ENCODE measurements around the gene ITGAL. TPM values are rescaled to one million over a fixed set of nuclear protein-coding genes. Genes with fewer than 3 reads are reported as not detected.
A peak's percentile ranks its signal among the peaks of the same experiment; 100 is the strongest.
"Not testable (repeated sequence)": the region's sequence is repeated elsewhere in the genome, so short reads cannot be mapped to it uniquely, and the experiment has no call there.

The ITGAL gene
- total RNA-seq, 2 experiments from 2014 or later: 218 to 226 TPM

DNA sequence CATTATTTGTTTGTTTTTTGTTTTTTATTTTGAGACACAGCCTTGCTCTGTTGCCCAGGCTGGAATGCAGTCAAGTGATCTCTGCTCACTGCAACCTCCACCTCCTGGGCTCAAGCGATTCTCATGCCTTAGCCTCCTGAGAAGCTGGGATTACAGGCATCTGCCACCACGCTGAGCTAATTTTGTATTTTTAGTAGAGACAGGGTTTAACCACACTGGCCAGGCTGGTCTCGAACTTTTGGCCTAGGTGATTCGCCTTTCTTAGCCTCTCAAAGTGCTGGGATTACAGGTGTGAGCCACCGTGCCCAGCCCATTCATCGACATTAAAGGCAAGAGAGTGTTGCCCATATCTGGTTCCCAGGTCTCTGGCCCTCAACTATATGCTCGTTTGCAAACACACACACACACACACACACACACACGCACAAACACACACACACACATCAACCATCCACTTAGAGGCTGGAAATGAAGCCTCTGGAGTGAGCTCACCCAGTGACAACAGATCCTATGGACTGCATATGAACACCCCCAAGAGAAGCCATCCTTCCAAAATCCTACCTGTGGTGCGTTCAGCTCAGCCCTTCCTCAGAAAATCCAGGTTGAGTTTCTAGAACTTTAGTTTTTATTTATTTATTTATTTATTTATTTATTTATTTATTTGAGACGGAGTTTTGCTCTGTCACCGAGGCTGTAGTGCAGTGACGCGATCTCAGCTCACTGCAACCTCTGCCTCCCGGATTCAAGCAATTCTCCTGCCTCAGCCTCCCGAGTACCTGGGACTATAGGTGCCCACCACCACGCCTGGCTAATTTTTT lies 14.6 kb upstream of the ITGAL start:
- POLR2A ChIA-PET: interaction anchor here (0.8 to 7.1 kb wide), 9 partner anchors 13 to 99 kb away, joined by 3 to 132 read pairs (median 7); partner anchors contain the start of genes DCTPP1, ITGAL, SEPHS2 and ZNF747
- no peaks in the 10 kb centered on the region for H3K9me3 Mint-ChIP-seq
- no peaks in the 10 kb centered on the region for H3K36me3 Mint-ChIP-seq
- no peaks in the 10 kb centered on the region for H3K27me3 Mint-ChIP-seq
- peak overlapping the region; percentile 96 for H3K27ac Mint-ChIP-seq
- H3K4me3 Mint-ChIP-seq: peak overlapping the region; percentile 63
- H3K4me1 Mint-ChIP-seq (ENCODE audit: low read depth): peaks cover 43% of the 10 kb centered on the region
- intact Hi-C loops (cut with micrococcal nuclease): loop anchor here (1.0 kb wide), 1 partner anchor 14 kb away; the partner anchor contains the start of gene ITGAL
- CTCF ChIA-PET: interaction anchor here (0.9 to 7.1 kb wide), 10 partner anchors 9 to 140 kb away, joined by 3 to 45 read pairs (median 6); partner anchors contain the start of genes DCTPP1, ITGAL and ZNF771
- peak; percentile 34 for DNase-seq

DNA sequence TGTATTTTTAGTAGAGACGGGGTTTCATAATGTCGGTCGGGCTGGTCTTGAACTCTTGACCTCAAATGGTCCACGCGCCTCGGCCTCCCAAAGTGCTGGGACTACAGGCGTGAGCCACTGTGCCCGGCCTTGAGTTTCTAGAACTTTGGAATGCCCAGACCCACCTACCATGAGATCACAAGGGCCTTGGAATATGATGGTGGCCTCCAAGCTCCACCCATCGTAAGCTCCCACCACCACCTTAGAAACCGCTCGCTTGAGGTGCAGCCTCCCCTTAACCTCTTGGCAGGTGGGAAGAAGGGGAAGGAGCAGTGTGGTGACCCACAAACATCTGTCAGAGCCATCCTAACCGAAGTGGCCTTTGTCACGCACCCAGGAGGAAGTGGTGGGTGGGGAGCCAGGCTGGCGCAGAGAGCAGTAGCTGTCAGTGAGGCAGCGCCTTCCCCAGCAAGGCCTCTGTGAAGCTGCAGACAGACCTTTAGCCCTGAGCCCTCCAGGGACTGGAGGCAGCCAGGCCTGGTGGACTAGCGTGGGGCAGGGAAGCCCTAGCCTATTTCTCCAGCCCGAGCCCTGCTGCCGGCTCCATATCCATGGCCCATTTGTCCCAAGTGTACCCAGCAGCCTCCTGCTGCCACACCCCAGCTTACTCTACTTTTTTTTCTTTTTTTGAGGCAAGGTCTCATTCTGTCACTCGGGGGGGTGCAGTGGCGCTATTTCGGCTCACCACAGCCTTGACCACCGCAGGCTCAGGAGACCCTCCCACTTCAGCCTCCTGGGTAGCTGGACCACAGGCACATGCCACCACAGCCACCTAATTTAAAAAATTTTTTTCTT lies 13.8 kb upstream of the ITGAL start:
- CTCF ChIA-PET: interaction anchor here (0.5 to 7.1 kb wide), 14 partner anchors 10 to 157 kb away, joined by 3 to 45 read pairs (median 4); partner anchors contain the start of genes DCTPP1, ITGAL and SEPHS2
- intact Hi-C loops (cut with micrococcal nuclease): loop anchor here (1.0 kb wide), 1 partner anchor 14 kb away; the partner anchor contains the start of gene ITGAL
- Mint-ChIP-seq H3K9me3 (no peaks in the 10 kb centered on the region), H3K27me3 (no peaks in the 10 kb centered on the region), H3K36me3 (no peaks in the 10 kb centered on the region), H3K4me3 (peak overlapping the region; percentile 63), H3K27ac (peak overlapping the region; percentile 96), H3K4me1 (ENCODE audit: low read depth) (peaks cover 43% of the 10 kb centered on the region)
- peak; percentile 97 for DNase-seq
- POLR2A ChIA-PET: interaction anchor here (0.8 to 7.1 kb wide), 12 partner anchors 12 to 151 kb away, joined by 3 to 132 read pairs (median 5); partner anchors contain the start of genes DCTPP1, ITGAL, SEPHS2 and ZNF688

DNA sequence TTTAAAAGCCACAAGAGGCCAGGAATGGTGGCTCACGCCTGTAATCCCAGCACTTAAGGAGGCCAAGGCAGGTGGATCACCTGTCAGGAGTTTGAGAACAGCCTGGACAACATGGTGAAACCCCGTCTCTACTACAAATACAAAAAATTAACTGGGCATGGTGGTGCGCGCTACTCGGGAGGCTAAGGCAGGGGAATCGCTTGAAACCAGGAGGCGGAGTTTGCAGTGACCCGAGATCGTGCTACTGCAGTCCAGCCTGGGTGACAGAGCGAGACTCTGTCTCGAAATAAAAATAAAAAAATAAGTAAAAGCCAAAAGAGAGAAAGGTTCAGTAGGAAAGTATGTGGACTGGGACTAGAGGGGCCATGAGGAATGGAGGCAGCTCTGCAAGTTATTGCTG lies 13.1 kb upstream of the ITGAL start:
- POLR2A ChIA-PET: interaction anchor here (0.8 to 7.1 kb wide), 10 partner anchors 11 to 151 kb away, joined by 3 to 132 read pairs (median 5); partner anchors contain the start of genes DCTPP1, ITGAL, SEPHS2 and ZNF688
- H3K27ac Mint-ChIP-seq: peak overlapping the region; percentile 96
- no peaks in the 10 kb centered on the region for H3K27me3 Mint-ChIP-seq
- CTCF ChIA-PET: interaction anchor here (0.6 to 7.1 kb wide), 13 partner anchors 10 to 156 kb away, joined by 3 to 45 read pairs (median 4); partner anchors contain the start of genes DCTPP1, ITGAL and SEPHS2
- intact Hi-C loops (cut with micrococcal nuclease): no loop called here
- peak overlapping the region; percentile 43 for H3K4me3 Mint-ChIP-seq
- H3K9me3 Mint-ChIP-seq: no peaks in the 10 kb centered on the region
- DNase-seq: no peak
- H3K4me1 Mint-ChIP-seq (ENCODE audit: low read depth): peaks cover 43% of the 10 kb centered on the region
- H3K36me3 Mint-ChIP-seq: no peaks in the 10 kb centered on the region

DNA sequence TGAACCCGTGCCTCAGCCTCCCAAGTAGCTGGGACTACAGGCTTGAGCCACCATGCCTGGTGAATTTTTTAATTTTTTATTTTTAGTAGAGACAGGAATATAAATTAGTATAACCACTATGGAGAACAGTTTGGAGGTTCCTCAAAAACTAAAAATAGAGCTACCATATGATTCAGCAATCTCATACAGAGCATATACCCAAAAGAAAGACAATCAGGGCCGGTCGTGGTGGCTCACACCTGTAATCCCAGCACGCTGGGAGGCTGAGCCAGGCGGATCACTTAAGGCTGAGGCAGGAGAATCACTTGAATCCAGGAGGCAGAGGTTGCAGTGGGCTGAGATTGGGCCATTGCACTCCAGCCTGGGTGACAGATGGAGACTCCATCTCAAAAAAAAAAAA lies 11.1 kb upstream of the ITGAL start:
- H3K4me3 Mint-ChIP-seq; H3K27ac Mint-ChIP-seq; DNase-seq; H3K27me3 Mint-ChIP-seq; H3K9me3 Mint-ChIP-seq; H3K36me3 Mint-ChIP-seq; intact Hi-C loops (cut with micrococcal nuclease): not testable (repeated sequence)
- CTCF ChIA-PET: interaction anchor here (1.0 to 1.2 kb wide), 3 partner anchors 12 to 32 kb away, joined by 3 read pairs; partner anchors contain the start of gene DCTPP1
- POLR2A ChIA-PET: interaction anchor here (0.7 to 7.1 kb wide), 2 partner anchors 9 to 19 kb away, joined by 4 to 132 read pairs; partner anchors contain the start of gene ITGAL
- H3K4me1 Mint-ChIP-seq (ENCODE audit: low read depth): peaks cover 43% of the 10 kb centered on the region

- ChIA-PET POLR2A (no interaction called here), CTCF (no interaction called here)
- DNase-seq: no peak
- intact Hi-C loops (cut with micrococcal nuclease): no loop called here
- Mint-ChIP-seq H3K36me3 (no peaks in the 10 kb centered on the region), H3K4me1 (ENCODE audit: low read depth) (peaks cover 22% of the 10 kb centered on the region), H3K4me3 (no peak overlapping the region), H3K27me3 (no peaks in the 10 kb centered on the region), H3K9me3 (no peaks in the 10 kb centered on the region), H3K27ac (no peak overlapping the region)
Observed at GRCh38 chr16:30464078-30464477, 8.5 kb upstream of the ITGAL start.

DNA sequence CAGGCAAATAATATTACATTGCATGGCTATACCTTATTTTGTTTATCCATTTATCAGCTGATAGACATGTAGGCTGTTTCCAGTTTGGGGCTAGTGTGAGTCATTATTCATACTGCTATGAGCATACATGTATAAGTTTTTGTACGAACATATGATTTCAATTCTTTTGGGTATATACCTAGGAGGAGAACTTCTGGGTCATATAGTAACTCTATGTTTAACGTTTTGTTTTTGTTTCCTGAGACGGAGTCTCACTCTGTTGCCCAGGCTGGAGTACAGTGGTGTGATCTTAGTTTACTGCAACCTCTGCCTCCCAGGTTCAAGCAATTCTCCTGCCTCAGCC lies 2.4 kb upstream of the ITGAL start:
- H3K27me3 Mint-ChIP-seq: no peaks in the 10 kb centered on the region
- intact Hi-C loops (cut with micrococcal nuclease): loop anchor here (2.0 to 5.0 kb wide), 4 partner anchors 82 to 858 kb away; partner anchors contain the start of gene TBC1D10B
- peak overlapping the region; percentile 97 for H3K27ac Mint-ChIP-seq
- peaks cover 20% of the 10 kb centered on the region for H3K36me3 Mint-ChIP-seq
- DNase-seq: peak; percentile 41
- peaks cover 40% of the 10 kb centered on the region for H3K4me1 Mint-ChIP-seq (ENCODE audit: low read depth)
- ChIA-PET POLR2A (interaction anchor here (0.6 to 7.4 kb wide), 7 partner anchors 10 to 83 kb away, joined by 3 to 132 read pairs (median 4); partner anchors contain the start of genes DCTPP1 and SEPHS2), CTCF (interaction anchor here (0.6 to 1.8 kb wide), 7 partner anchors 11 to 189 kb away, joined by 3 to 7 read pairs (median 4); partner anchors contain the start of genes DCTPP1 and FBRS)
- no peaks in the 10 kb centered on the region for H3K9me3 Mint-ChIP-seq
- H3K4me3 Mint-ChIP-seq: peak overlapping the region; percentile 37

DNA sequence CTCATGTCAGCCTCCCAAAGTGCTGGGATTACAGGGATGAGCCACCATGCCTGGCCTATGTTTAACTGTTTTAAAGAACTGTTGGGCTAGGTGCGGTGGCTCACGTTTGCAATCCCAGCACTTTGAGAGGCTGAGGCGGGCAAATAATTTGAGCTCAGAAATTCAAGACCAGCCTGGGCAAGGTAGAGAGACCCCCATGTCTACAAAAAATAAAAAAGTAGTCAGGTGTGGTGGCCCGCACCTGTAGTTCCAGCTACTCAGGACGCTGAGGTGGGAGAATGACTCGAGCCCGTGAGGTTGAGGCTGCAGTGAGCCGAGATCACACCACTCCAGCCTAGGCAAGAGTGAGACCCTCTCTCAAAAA lies 1.9 kb upstream of the ITGAL start:
- CTCF ChIA-PET: interaction anchor here (1.0 to 1.8 kb wide), 5 partner anchors 12 to 41 kb away, joined by 3 to 7 read pairs (median 4); partner anchors contain the start of gene DCTPP1
- intact Hi-C loops (cut with micrococcal nuclease): loop anchor here (2.0 to 5.0 kb wide), 4 partner anchors 82 to 858 kb away; partner anchors contain the start of gene TBC1D10B
- peaks cover 24% of the 10 kb centered on the region for H3K36me3 Mint-ChIP-seq
- H3K27ac Mint-ChIP-seq: peak overlapping the region; percentile 97
- no peak overlapping the region for H3K4me3 Mint-ChIP-seq
- peaks cover 44% of the 10 kb centered on the region for H3K4me1 Mint-ChIP-seq (ENCODE audit: low read depth)
- H3K27me3 Mint-ChIP-seq: no peaks in the 10 kb centered on the region
- H3K9me3 Mint-ChIP-seq: no peaks in the 10 kb centered on the region
- no peak for DNase-seq
- POLR2A ChIA-PET: interaction anchor here (0.7 to 7.4 kb wide), 7 partner anchors 12 to 83 kb away, joined by 3 to 132 read pairs (median 5); partner anchors contain the start of genes DCTPP1 and SEPHS2

DNA sequence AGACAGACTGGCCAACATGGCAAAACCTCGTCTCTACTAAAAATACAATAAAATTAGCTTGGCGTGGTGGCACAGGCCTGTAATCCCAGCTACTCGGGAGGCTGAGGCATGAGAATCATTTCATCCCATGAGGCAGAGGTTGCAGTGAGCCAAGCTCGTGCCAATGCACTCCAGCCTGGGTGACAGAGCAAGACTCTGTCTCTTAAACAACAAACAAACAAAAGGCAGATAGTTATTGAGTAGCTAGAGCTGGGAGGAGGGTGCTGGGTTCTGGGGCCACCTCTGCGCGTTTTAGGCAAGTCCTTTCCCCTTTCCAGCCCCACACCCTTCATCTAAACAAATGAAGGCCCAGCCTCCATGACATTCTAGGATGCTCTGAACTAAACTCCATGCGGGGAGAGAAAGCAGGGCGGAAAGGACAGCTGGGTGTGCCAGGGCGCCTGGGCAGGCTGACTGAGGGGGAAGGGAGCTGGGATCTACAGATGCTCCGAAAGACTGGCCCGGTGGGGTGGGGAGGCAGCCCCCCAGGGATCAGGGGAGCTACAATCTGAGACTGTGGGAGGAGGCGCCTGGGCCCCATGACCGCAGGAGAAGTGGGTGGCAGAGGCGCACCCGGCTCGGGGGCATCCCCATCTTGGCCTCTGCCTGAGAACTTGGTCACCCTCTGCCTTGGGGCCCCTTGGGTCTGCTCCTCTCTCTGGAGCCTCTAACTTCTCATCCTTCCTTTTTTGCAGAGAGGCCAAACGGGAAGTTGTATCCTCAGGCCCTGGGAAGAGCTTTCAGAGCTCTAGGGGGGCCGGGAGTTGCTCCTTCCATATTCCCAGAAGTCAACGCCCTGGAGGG lies 910 bp downstream of the ITGAL start:
- Mint-ChIP-seq H3K27ac (peak overlapping the region; percentile 97), H3K27me3 (no peaks in the 10 kb centered on the region), H3K9me3 (no peaks in the 10 kb centered on the region), H3K4me3 (peak overlapping the region; percentile 98), H3K36me3 (peaks cover 45% of the 10 kb centered on the region), H3K4me1 (ENCODE audit: low read depth) (peaks cover 54% of the 10 kb centered on the region)
- ChIA-PET CTCF (interaction anchor here (0.7 to 3.4 kb wide), 16 partner anchors 15 to 198 kb away, joined by 3 to 63 read pairs (median 4); partner anchors contain the start of genes DCTPP1, SEPHS2, ZNF747 and ZNF785), POLR2A (interaction anchor here (0.9 to 7.4 kb wide), 15 partner anchors 9 to 178 kb away, joined by 3 to 132 read pairs (median 6); partner anchors contain the start of genes DCTPP1, PRR14, SEPHS2 and ZNF688)
- intact Hi-C loops (cut with micrococcal nuclease): loop anchor here (1.0 to 5.0 kb wide), 6 partner anchors 24 to 861 kb away; partner anchors contain the start of gene ZNF768
- peak; percentile 87 for DNase-seq

DNA sequence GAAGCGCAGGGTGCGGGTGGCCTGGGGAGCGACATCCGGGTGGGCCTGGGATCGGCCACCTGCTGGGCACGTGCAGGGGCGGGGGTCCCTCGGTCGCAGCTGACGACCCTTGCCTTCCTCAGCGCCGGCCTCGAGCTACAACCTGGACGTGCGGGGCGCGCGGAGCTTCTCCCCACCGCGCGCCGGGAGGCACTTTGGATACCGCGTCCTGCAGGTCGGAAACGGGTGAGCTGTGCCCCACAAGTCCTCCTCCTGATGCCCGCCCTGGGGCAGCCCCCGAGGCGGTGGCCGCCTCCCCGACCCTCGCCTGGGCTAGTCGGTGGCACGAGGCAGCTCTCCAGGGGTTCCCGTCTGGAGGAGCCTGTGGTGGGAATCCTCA lies 1.5 kb downstream of the ITGAL start:
- Mint-ChIP-seq H3K36me3 (peaks cover 50% of the 10 kb centered on the region), H3K9me3 (no peaks in the 10 kb centered on the region), H3K4me1 (ENCODE audit: low read depth) (peaks cover 59% of the 10 kb centered on the region), H3K27ac (peak overlapping the region; percentile 97), H3K4me3 (peak overlapping the region; percentile 98), H3K27me3 (no peaks in the 10 kb centered on the region)
- ChIA-PET CTCF (interaction anchor here (0.8 to 3.4 kb wide), 14 partner anchors 16 to 185 kb away, joined by 3 to 63 read pairs (median 5); partner anchors contain the start of genes DCTPP1, SEPHS2, ZNF747 and ZNF785), POLR2A (interaction anchor here (0.9 to 7.4 kb wide), 12 partner anchors 9 to 97 kb away, joined by 3 to 132 read pairs (median 10); partner anchors contain the start of genes DCTPP1, SEPHS2, ZNF688 and ZNF747)
- intact Hi-C loops (cut with micrococcal nuclease): loop anchor here (5.0 kb wide), 3 partner anchors 78 to 862 kb away; no protein-coding TSS in a partner anchor
- peak; percentile 30 for DNase-seq

GRCh38 chr16:30474684-30475083 lies 2.1 kb downstream of the ITGAL start:
- peak overlapping the region; percentile 97 for H3K27ac Mint-ChIP-seq
- H3K4me1 Mint-ChIP-seq (ENCODE audit: low read depth): peaks cover 54% of the 10 kb centered on the region
- H3K4me3 Mint-ChIP-seq: peak overlapping the region; percentile 98
- peaks cover 56% of the 10 kb centered on the region for H3K36me3 Mint-ChIP-seq
- H3K9me3 Mint-ChIP-seq: no peaks in the 10 kb centered on the region
- H3K27me3 Mint-ChIP-seq: no peaks in the 10 kb centered on the region
- no peak for DNase-seq
- CTCF ChIA-PET: interaction anchor here (0.8 to 3.4 kb wide), 14 partner anchors 16 to 184 kb away, joined by 3 to 63 read pairs (median 8); partner anchors contain the start of genes DCTPP1, SEPHS2 and ZNF747
- POLR2A ChIA-PET: interaction anchor here (0.7 to 7.4 kb wide), 10 partner anchors 9 to 57 kb away, joined by 3 to 132 read pairs (median 6); partner anchors contain the start of gene SEPHS2
- intact Hi-C loops (cut with micrococcal nuclease): loop anchor here (5.0 kb wide), 3 partner anchors 78 to 862 kb away; no protein-coding TSS in a partner anchor
